Measurements from ENCODE around the gene KLHDC10.
"Not testable (repeated sequence)": the region's sequence is repeated elsewhere in the genome, so short reads cannot be mapped to it uniquely, and the experiment has no call there.

KLHDC10 gene

DNA sequence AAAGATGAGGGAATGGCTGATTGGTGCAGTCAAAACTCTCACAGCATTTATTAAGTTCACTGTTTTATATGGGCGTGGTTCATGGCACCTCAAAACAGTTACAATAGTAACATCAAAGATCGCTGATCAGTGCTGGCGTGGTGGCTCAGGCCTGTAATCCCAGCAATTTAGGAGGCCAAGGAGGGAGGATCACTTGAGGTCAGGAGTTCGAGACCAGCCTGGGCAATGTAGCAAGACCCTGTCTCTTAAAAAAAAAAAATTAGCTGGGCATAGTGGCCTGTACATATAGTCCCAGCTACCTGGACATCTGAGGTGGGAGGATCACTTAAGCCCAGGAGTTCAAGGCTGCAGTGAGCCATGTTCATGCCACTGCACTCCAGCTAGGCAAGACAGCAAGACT, 48.5 kb downstream of the KLHDC10 start:
- no peak for DNase-seq

DNA sequence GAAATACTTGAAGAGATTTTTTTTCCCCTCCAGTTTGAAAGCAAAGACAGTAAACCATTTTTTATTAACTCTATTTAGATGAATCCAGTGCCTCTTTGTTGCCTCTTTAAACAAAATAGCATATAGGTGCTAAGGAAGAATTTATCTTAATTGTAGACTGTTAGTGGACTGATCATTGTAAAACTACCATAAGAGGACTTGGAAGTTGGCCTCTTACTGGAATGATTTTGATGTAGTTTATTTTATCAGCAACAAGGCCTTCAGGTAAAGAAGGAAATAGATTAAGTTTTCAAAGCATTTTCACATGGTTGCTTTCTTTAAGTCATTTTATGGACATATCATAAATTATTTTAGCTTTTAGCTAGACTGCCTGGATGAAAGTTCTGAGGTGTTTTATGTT, 53.2 kb downstream of the KLHDC10 start:
- no peak for DNase-seq

DNA sequence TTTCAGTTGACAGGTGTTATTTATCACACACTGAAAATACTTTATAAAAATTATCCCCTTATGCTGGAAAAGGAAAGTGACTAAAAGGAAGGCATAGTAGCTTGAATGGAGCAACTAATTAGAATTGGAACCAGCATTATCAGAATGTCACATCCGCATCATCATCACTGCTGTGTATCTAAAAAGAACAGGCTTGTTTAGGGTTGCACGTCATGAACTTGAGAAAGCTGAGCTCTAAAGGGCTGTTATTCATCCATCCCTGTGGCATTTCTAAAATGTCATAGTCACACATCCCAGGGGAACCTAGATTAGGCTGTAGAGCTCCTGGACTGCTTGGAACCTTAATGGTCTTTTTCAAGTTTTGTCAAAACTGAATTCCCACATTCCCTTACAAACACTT, 54.4 kb downstream of the KLHDC10 start:
- no peak for DNase-seq

DNA sequence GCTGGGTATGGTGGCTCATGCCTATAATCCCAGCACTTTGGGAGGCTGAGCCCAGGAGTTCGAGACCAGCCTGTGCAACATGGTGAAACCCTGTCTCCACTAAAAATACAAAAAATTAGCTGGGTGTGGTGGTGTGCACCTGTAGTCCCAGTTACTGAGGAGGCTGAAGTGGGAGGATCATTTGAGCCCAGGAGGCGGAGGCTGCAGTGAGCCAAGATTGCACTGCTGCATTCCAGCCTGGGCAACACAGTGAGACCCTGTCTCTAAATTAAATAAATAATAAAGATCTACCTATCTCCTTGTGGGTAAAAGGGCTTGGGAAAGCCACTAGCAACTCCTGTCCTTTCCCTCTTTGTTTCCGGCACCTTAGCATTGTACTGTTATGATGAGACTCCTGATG, 56.5 kb downstream of the KLHDC10 start:
- DNase-seq = not testable (repeated sequence)

DNA sequence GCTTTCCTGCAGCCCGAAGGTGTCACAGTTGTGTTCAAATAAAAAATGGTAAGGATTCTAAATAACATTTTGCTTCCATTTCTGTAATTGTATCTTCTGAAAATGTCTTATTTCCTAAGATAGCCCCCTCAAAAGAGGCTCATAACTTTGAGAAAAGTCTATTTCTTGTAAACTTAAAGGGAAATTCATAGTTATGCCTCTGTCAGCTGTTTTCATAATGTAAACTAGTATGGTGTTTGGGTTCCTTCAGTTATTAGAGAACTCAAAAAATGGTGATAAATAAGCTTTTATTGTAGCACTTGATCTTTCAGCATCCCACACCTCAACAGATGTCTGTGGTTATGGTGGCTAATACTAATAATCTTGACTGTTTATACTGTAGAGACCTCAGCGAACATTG, 57.1 kb downstream of the KLHDC10 start:
- DNase-seq = no peak

DNA sequence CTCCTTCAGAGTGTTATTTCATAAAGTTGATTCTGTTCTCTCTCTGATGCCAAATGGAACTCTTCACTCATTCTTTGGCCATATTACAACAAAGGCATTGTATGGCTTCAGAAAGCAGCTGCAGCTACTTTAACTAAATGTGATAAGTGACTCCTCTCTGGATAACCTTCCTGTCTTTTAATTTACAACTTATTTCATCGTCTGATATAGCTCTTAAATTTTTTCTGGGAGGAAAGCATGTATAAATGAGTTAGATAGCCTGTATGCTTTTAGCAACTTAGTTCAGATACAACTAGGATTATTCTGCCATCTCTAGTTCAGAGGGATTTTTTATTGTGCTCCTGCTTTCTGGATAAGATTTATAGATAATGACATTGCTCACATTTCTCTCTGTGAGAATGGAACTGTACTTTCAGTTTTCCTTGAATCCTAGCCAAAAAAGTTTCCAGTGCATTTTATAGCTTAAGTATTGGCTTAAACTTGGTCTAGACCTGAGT, 57.5 kb downstream of the KLHDC10 start:
- no peak for DNase-seq

DNA sequence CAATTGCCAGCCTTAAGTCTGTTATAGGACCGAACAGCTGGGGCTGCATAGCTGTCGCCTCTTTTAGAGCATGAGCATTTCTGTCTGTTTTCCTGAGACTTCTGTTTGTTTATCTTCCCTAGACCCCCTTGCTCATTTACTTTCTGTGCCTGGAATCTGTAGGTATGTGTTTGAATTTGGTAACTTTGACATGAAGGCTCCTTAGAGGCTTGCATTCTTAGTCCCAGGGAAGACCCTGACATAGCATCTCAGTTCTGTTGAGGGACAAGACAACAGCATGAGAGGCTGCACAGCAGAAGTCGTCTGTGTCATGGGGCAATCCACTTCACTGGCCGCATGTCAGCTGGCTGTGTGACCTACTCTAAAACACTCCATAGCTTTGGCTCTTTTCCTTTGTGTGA, 58.7 kb downstream of the KLHDC10 start:
- no peak for DNase-seq

DNA sequence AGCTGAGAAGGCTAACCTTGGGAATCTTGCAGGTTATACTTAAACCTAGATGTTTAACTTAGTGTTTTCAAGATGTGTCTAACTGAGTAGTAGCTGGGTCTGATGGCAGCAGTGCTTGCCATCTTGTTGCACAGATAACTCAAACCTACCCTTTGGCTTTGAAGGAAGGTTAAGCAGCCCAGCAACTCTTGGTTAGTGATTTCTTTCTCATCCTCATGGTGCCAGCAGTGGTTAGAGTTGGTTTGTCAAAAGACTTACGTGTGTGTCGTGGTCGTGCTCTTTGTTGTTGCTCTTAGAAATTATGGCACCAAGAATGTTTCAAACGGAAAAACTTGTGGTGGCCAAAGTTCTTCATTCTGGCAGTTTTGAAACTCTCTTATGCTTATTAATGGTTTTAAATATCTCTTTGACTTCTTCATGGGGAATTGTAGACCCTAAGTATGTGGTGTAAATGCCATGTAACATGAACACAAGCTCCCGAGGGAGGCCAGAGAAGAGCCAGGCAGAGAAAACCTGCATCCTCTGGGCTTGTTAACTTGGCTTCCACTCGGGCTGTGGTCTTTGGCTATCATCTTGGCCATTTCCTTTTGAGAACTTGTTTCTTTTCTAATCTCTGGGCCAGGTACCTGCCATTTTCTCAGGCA, 61.0 kb downstream of the KLHDC10 start:
- DNase-seq = no peak

DNA sequence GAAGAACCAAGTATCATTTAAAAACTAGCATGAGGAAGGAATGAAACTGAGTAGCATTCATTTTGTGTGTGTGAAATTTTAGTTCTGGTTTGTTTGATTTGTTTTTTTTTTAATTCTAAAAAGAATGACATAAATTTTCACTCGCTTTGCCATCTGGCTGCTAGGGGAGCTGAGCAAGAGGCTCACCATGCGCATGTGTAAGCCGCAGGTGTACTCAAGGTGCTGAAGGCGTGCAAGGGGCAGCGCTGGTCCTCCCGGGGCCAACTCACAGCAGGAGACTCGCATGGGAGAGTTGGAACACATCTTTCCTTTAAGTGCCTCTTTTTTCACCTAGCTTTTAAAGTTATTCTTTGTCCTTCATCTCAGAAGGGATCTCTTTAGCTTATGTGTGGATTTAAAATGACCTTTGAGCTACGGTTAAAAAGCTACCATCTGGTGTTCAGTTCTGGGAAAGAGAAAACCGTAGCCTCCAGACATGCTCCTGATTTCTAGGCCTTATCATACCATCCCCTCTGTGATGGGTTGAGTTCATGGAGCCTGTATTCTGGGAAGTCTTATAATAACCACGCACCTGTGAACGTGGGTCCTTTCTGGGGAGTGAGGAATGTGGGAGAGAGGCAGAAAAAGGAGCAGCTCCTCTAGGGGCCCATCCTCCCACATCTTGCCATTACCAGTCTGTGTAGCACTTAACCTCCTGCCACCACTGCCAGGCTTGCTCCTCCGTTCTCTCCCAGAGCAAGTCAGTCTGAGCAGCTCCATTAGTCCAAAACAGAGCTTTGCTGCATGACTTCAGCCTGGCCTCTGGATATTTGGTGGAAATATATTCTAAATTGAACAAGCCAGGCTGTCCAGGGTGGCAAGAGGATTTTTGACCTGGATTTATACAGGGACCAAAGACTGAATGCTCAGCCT, 61.9 kb downstream of the KLHDC10 start:
- DNase-seq = no peak

DNA sequence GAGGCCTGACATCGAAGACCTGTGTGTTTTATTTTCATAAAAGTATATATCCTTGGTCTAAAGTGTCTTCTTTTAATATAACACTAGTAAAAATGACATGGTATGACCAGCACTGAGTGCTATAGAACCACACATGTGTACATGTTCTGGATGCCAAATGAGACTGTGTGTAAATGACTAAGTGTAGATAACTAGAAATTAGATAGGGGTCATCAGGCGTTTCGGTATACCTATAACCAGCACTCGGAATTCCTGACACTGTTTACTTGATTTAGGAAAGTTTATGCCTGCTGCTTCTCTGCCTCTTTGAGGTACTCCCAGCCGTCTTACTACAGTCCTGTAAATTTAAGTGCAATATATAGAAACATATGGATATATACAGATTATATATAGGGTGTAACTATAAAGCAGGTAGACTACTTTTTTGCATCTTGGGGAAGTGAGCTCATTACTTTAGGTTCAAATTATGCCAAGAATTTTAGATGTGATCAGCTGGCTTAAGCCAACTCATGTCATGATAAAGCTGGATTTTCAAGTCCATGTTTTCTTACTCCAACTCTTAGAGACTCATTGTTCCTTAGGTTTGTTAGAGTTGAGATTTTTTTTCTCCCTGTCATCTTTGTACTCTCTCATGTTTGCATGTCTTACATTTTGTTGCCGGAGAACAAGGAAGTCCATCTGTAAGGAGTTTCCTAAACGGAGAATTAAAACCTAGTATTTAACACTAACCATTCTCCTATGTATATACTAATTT, 62.9 kb downstream of the KLHDC10 start:
- DNase-seq = no peak

DNA sequence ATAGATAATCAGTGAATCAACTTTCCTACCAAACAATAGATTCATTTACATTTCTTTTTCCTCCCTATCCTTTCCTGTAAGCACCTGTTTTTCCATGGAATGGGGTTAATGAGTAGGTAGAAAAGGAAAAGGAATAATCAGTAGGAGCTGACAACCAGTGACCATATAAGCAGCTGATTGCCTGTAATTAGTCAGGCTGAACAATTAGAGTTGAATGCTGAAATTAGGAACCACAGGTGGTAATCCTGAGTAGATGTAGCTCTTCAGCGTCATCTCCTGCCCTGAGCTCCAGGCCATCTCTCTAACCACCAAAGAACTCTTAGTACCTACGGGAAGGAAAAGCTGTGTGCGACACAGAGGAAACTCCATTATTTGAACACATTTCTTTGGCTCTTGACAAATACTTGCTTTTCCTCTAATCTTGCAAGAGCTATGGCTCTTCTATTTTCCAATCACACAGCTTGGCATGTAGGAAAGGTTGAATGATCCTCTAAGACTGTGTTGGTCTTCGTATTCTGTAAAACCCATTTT, 63.8 kb downstream of the KLHDC10 start:
- DNase-seq = no peak

DNA sequence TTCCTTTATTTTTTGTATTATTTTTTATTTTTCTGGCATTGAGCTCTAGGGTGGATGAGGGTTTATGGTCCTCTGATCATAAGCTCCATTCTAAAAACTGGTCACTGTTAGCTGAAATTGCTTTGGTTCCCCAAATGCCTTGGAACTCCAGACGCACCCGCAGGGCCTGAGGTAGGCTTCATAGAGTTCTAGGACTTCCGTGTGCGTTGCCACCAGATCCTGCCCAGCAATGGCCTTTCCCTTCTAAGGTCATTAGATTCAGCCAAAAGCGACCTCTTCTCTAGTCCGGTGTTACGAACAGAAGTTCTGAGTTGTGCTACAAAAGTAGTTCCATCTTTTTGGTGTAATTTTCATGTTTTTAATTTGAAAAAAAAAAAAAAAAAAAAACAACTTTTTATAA, 64.4 kb downstream of the KLHDC10 start:
- DNase-seq = no peak

DNA sequence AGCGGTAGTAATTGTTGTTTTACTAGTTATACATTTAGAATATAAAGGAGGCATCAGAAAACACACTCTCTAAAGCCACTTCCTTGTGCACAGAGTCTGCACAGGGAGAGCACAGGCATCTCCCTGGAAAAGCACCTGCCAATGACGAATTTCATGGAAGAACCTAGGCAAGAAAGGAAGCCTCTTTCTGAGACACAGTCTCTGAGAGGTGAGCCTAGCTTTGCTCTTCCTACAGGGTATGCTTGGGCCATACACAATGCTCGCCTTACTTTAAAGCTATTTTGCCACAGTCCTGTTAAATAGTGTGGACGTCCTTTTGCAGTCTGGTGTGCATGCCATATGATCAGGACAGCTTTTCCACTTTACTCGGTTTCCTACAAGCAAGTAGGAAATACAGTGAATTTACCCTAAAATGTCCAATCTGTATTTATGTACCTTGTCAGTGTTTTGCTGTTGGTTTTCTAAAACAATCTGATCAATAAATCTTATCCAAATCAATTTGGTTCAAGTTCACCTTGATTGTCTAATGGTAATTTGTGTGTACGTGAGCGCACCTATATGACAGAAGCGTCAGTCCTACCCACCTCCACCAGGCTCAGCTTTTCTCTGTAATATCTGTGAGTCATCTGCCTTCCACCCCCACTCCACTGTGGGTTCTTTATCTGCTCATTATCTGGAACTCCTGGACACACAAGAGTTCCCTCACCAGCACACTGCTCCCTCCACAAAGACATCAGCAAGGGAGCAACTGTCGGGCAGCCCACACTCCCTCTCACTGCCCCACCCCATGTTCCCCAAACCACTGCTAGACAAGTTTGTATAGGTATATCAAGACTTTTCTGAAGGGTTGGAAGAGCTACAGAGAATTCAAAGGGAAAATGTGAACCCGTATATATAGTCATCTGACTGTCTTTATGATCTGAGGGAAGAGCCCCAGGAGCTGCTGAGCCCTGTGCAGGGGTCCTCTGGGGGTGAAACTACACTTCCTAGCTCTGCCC, 65.2 kb downstream of the KLHDC10 start:
- DNase-seq = no peak

DNA sequence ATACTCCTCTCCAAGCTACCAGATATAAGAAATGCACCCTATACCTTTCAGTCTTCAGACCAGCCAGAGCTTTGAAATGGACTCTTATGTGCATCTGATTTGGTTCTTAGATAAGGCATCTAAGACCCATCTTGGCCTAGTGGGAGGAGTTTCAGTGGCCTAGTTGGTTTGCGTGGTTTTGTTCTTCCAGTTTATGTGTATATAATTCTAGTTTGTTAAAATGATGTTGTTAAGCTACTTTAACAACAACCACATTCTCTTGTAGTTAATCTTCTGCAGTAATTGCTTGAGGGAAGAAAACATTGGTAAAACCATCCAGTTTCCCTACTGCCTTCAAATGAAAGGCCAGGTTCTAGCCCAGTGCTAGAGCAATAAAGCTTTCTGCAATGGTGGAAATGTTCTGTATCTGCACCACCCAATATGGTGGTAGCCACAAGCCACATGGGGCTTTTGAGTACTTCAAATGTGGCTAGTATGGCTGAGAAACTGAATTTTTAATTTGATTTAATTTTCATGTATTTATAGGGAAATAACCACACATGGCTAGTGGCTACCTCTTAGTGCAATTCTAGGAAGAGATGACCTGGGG, 66.3 kb downstream of the KLHDC10 start:
- no peak for DNase-seq

DNA sequence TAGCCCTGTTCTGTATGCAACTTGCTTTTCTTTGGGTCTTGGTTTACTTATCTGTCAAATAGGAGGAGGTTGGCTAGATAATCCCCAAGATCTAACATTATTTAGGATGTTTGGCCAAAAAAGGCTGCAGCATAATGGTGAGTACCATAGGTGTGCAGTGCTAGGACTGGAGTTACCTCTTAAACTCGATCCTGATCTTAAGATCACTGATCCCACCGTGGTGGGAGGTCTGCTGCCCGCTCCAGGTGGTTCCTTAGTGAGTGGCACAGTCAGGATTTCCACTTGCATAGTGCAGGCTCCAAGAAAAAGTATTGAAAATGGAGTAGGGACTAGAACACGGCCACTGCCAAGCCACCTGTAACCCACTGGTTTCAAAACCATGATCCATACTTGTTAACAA, 66.9 kb downstream of the KLHDC10 start:
- no peak for DNase-seq

DNA sequence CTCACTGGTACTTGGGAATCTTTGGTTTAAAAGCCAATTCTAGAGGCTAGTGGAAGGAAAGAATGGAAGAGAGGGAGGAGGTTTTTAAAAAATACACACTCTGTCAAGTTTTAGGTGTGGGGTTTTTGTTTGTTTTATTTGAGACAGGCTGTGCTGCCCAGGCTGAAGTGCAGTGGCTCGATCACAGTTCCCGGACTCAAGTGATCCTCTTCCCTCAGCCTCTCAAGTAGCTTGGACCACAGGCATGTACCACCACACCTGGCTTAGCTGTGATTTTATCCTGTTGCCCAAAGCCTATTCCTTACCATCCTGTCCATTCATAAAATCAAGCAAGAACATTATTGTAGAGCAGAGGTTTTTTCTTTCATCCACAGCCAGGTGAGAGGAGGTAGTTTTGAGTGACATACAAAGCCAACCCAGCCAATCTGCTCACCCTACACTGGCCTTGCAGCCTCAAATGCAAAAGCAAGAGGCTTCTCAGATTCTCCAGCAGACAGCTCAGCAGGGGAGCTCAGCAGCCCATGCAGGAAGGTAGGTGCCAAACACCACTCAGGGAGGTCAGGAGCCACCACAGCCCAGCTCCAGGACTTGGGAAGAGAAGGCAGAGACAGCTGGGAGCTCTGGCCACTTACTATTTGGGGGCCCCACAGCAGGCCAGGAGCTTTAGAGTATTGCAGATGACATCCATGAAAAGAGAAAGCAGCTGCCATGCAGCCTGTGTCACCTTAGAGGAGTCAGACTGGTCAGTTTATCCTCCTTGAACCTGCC, 69.0 kb downstream of the KLHDC10 start:
- DNase-seq = no peak

DNA sequence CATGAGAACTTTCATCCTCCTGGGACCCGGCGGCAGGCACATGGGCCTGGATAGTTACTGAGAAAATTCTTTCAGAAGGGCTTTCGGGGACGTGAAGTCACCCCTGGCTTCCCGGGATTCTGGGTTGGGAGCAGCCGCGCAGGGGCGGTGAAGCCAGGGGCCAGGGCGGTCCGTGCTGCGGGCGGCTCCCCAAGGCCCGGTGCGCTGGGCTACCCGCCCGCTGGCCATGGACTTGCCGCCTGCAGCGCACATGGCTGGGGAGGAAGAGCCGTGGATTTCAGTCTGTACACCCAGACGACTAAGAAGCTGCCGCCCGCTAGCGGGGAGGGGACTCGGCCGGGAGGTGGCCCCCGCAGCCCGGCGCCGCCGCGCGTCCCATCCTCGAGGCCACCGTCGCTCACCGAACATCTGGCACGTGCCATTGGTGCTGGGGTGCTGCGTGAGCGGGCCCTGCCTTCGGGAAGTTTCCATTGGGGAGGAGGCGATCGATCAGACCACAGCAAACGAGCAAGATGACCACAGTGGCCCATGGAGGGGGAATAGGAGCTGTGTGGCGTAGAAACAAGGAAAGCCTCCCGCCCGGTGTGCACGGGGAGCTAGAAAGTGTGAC, 70.3 kb downstream of the KLHDC10 start:
- DNase-seq = no peak

DNA sequence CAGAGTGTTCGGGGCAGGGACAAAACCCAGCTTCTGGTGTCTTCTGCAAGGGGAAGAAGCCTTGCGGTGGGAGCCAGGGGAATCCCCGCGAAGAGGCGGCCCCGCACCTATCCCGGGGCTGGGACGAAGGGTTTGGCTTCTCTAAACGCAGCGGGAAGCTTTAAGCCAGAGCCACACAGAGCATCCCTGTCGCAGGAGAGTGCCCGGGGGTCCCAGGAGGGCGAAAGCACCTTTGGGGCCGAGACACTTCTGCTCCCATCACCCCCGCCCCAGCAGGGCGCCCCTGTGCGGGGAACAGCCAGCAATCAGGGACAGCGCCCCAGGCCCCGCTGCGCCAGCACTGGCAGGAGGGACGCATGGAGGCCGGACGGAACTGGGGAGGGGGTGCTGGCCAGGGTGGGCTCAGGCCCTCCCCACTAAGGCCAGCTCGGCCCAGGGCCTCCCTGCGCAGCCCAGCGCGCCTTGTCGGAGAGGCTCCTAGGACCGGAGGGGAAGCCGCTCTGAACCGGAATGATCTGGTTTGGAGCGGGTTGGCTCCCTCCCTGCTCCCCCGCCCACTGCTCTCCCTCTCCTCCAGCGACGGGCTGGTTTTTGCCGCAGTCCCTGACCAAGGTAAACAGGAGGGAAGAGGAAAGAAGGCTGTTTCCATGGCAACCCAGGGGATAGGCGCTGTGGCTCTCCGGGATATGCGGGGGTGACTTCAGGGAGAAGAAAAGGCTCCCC, 71.0 kb downstream of the KLHDC10 start:
- DNase-seq = no peak

DNA sequence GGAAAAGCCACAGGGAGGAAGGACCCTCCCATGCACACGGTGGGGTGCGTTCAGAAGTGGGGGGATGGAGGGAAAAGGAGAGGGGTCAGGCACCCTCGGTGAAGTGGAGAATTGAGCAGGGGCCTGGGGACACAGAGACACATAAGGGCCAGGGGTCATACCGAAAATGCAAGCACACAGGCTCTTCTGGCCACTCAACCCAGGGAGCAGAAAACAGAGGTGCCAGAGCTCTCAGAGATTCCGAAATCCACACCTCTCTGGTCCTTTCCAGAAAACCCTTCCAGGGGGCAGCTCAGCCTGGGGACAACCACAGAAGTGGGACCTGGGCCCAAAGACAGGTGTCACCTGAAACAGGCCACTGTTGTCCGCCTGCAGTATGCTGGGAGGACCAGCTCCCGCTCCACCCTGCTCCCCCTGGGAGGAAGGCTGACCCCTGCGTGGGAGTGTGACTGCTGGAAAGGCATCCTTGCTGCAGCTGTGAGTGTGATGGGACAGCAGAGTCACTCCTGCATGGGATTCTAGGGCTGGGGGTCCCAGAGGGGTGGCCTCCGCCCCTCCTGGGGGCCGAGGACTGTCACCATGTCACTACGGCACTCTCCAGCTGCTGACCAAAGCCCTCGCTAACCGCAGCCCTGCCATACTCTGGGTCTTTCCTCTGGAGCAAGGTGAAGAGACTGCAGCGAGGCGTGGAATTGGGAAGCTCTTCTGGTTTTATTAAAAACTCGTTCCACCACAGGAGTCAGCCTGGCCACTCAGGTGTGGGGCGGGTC, 71.7 kb downstream of the KLHDC10 start:
- DNase-seq = no peak

Measured in NK-92 treated with Interleukin-12 subunit alpha and Interleukin-12 subunit beta, amount 100 ng/mL, for 24 hours (cell line).